ENCODE data around the gene DEGS1. TPM values are rescaled to one million over a fixed set of nuclear protein-coding genes. Genes with fewer than 3 reads are reported as not detected.

Gene DEGS1
- total and polyA plus RNA-seq, 2 experiments from 2014 or later: 45.7 to 67.9 TPM

GRCh38 chr1:224151117-224151516 lies 31.9 kb upstream of the DEGS1 start:
- H3K27me3 Mint-ChIP-seq (ENCODE audit: insufficient read depth, low read depth, poor library complexity): no peaks in the 10 kb centered on the region
- Histone ChIP-seq H3K4me1 (ENCODE audit: insufficient read depth) (no peaks in the 10 kb centered on the region), H3K79me2 (replicated peaks; ENCODE audit: insufficient read depth) (no peaks in the 10 kb centered on the region), H3K27ac (ENCODE audit: low read depth) (no peak overlapping the region), H3K36me3 (ENCODE audit: insufficient read depth) (peaks cover 5% of the 10 kb centered on the region; the same call in 1 of the 2 replicates), H3K27me3 (ENCODE audit: insufficient read depth) (no peaks in the 10 kb centered on the region), H3K4me3 (no peak overlapping the region), H4K20me1 (replicated peaks; ENCODE audit: insufficient read depth) (peaks cover 4% of the 10 kb centered on the region; the same call in 1 of the 2 replicates), H3K4me2 (no peak overlapping the region), H3K9me2 (ENCODE audit: insufficient read depth) (no peaks in the 10 kb centered on the region), H2AFZ (no peak overlapping the region), H3F3A (replicated peaks; ENCODE audit: low read depth) (no peaks in the 10 kb centered on the region)
- DNase-seq (ENCODE audit: low spot score): no peak
- ATAC-seq: no peak
- TF ChIP-seq NANOG (IDR thresholded peaks at IDR 0.05; ENCODE audit: borderline replicate concordance) (no peak), JUNB (IDR thresholded peaks at IDR 0.05; ENCODE audit: unreplicated experiment) (no peak), CREB1 (CRISPR knock-in tag; IDR thresholded peaks at IDR 0.05; ENCODE audit: low read depth) (no peak), REST (IDR thresholded peaks at IDR 0.05; ENCODE audit: unreplicated experiment) (no peak), STAT1 (IDR thresholded peaks at IDR 0.05; ENCODE audit: unreplicated experiment) (no peak), CTCF (conservative IDR thresholded peaks at IDR 0.05; ENCODE audit: low read depth in 2 of 2) (no peak), POLR2AphosphoS5 (IDR thresholded peaks at IDR 0.05; ENCODE audit: low read depth) (no peak), ZNF331 (CRISPR knock-in tag; IDR thresholded peaks at IDR 0.05; ENCODE audit: low read depth) (no peak), EZH2 (IDR thresholded peaks at IDR 0.05; ENCODE audit: low read depth, unreplicated experiment) (no peak), EZH2phosphoT487 (IDR thresholded peaks at IDR 0.05; ENCODE audit: unreplicated experiment) (no peak), ZNF114 (CRISPR knock-in tag; IDR thresholded peaks at IDR 0.05) (no peak)
- no peak overlapping the region for H3K27ac Mint-ChIP-seq
- no peaks in the 10 kb centered on the region for H3K4me1 Mint-ChIP-seq
- no peak overlapping the region for H3K4me3 Mint-ChIP-seq
- H3K36me3 Mint-ChIP-seq (ENCODE audit: low read depth): peaks cover 7% of the 10 kb centered on the region
- H3K9me3 Mint-ChIP-seq: no peaks in the 10 kb centered on the region

GRCh38 chr1:224157316-224157715 lies 25.7 kb upstream of the DEGS1 start:
- TF ChIP-seq EZH2 (IDR thresholded peaks at IDR 0.05; ENCODE audit: low read depth, unreplicated experiment) (no peak), EZH2phosphoT487 (IDR thresholded peaks at IDR 0.05; ENCODE audit: unreplicated experiment) (no peak)
- Histone ChIP-seq H3K27me3 (ENCODE audit: insufficient read depth) (no peaks in the 10 kb centered on the region), H4K20me1 (replicated peaks; ENCODE audit: insufficient read depth) (0 out of 2 replicates have a peak, but pooled peaks cover 4% of the 10 kb centered on the region), H3K4me1 (ENCODE audit: insufficient read depth) (no peaks in the 10 kb centered on the region), H2AFZ (no peak overlapping the region), H3F3A (replicated peaks; ENCODE audit: low read depth) (no peaks in the 10 kb centered on the region; the same call in 1 of the 2 replicates), H3K36me3 (ENCODE audit: insufficient read depth) (peaks cover 18% of the 10 kb centered on the region; the same call in 1 of the 2 replicates), H3K9me2 (ENCODE audit: insufficient read depth) (no peaks in the 10 kb centered on the region), H3K79me2 (replicated peaks; ENCODE audit: insufficient read depth) (no peaks in the 10 kb centered on the region), H3K4me2 (no peak overlapping the region), H3K27ac (ENCODE audit: low read depth) (peak overlapping the region; percentile 23; the same call in 1 of the 2 replicates), H3K4me3 (no peak overlapping the region)
- H3K27me3 Mint-ChIP-seq (ENCODE audit: insufficient read depth, low read depth, poor library complexity): peaks cover 2% of the 10 kb centered on the region
- H3K4me1 Mint-ChIP-seq: peaks cover 10% of the 10 kb centered on the region; the same call in 2 of the 3 replicates
- DNase-seq (ENCODE audit: low spot score): peak; percentile 3
- peak overlapping the region; percentile 27; the same call in 1 of the 2 replicates for H3K27ac Mint-ChIP-seq
- H3K4me3 Mint-ChIP-seq: no peak overlapping the region
- no peak for ATAC-seq
- H3K36me3 Mint-ChIP-seq (ENCODE audit: low read depth): peaks cover 42% of the 10 kb centered on the region
- no peaks in the 10 kb centered on the region for H3K9me3 Mint-ChIP-seq

All from GM23338 (cell line).